ENCODE results near the gene PDE4D.
"Not testable (repeated sequence)": the region's sequence is repeated elsewhere in the genome, so short reads cannot be mapped to it uniquely, and the experiment has no call there.

Gene PDE4D

DNA sequence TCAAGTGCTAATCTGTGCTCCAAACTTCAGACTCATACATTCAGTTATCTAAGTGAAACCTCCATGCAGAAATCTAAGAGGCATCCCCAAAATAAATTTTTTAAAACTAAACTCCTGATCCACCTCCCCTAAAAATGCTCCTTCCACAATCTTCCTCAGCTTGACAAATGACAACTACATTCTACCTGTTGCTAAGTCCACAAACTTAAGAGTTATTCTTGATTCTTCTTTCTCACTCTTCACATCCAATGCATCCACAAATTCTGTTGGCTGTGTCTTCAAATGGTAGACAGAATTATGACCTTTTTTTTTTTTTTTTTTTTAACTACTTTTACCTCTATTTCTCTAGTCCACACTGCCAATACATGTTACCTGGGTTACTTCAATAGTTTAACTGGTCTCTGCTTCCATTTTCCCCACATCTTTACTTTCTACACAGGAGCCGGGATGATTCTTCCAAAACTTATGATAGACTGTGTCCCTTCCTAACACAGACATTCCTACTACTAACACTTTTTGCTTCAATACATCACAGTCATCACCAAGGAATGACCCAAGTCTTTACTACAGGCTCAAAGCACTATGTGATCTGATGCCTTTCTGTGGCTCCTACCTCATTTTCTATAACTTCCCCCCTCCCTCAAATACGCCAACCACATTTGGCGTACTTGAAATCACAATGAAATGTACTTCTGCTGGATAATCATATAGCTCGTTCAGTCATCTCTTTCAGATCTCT lies 143.6 kb downstream of the PDE4D start:
- H3K27ac ChIP-seq (replicated peaks) = no peak overlapping the region
- TF ChIP-seq POLR2AphosphoS5 (IDR thresholded peaks at IDR 0.05; ENCODE audit: low read depth) (no peak), GABPA (IDR thresholded peaks at IDR 0.05; ENCODE audit: low read depth) (no peak), SPI1 (IDR thresholded peaks at IDR 0.05; ENCODE audit: borderline replicate concordance, low read depth) (no peak)
- TF ChIP-seq, protein P1, sequence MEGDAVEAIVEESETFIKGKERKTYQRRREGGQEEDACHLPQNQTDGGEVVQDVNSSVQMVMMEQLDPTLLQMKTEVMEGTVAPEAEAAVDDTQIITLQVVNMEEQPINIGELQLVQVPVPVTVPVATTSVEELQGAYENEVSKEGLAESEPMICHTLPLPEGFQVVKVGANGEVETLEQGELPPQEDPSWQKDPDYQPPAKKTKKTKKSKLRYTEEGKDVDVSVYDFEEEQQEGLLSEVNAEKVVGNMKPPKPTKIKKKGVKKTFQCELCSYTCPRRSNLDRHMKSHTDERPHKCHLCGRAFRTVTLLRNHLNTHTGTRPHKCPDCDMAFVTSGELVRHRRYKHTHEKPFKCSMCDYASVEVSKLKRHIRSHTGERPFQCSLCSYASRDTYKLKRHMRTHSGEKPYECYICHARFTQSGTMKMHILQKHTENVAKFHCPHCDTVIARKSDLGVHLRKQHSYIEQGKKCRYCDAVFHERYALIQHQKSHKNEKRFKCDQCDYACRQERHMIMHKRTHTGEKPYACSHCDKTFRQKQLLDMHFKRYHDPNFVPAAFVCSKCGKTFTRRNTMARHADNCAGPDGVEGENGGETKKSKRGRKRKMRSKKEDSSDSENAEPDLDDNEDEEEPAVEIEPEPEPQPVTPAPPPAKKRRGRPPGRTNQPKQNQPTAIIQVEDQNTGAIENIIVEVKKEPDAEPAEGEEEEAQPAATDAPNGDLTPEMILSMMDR (IDR thresholded peaks at IDR 0.05; ENCODE audit: insufficient read depth, low read length) = no peak
- TF ChIP-seq, protein P2, sequence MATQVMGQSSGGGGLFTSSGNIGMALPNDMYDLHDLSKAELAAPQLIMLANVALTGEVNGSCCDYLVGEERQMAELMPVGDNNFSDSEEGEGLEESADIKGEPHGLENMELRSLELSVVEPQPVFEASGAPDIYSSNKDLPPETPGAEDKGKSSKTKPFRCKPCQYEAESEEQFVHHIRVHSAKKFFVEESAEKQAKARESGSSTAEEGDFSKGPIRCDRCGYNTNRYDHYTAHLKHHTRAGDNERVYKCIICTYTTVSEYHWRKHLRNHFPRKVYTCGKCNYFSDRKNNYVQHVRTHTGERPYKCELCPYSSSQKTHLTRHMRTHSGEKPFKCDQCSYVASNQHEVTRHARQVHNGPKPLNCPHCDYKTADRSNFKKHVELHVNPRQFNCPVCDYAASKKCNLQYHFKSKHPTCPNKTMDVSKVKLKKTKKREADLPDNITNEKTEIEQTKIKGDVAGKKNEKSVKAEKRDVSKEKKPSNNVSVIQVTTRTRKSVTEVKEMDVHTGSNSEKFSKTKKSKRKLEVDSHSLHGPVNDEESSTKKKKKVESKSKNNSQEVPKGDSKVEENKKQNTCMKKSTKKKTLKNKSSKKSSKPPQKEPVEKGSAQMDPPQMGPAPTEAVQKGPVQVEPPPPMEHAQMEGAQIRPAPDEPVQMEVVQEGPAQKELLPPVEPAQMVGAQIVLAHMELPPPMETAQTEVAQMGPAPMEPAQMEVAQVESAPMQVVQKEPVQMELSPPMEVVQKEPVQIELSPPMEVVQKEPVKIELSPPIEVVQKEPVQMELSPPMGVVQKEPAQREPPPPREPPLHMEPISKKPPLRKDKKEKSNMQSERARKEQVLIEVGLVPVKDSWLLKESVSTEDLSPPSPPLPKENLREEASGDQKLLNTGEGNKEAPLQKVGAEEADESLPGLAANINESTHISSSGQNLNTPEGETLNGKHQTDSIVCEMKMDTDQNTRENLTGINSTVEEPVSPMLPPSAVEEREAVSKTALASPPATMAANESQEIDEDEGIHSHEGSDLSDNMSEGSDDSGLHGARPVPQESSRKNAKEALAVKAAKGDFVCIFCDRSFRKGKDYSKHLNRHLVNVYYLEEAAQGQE (IDR thresholded peaks at IDR 0.05; ENCODE audit: insufficient replicate concordance, low read depth) = no peak
- no peak overlapping the region for H3K4me3 ChIP-seq (replicated peaks; ENCODE audit: insufficient read depth, low read length)
- H3K27me3 ChIP-seq (ENCODE audit: insufficient read depth, poor library complexity, severe bottlenecking) = no peaks in the 10 kb centered on the region
- no peak for DNase-seq (ENCODE audit: low read depth in 1 of 2, low spot score in 1 of 2)

DNA sequence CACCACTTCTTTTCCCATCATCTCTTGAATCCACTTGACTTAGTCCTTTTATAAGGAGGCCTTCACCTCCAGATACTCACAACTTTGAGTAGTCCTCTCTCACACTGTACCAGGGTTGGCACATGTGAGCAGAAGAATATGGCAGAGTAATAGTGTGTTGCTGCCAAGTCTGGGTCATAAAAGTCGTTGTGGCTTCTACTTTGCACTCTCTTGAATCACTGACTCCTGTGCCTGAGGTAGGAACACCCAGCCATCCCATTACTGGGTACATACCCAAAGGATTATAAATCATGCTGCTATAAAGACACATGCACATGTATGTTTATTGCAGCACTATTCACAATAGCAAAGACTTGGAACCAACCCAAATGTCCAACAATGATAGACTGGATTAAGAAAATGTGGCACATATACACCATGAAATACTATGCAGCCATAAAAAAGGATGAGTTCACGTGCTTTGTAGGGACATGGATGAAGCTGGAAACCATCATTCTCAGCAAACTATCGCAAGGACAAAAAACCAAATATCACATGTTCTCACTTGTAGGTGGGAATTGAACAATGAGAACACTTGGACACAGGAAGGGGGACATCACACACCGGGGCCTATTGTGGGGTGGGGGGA lies 145.4 kb downstream of the PDE4D start:
- not testable (repeated sequence) for H3K27ac ChIP-seq (replicated peaks); H3K27me3 ChIP-seq (ENCODE audit: insufficient read depth, poor library complexity, severe bottlenecking); H3K4me3 ChIP-seq (replicated peaks; ENCODE audit: insufficient read depth, low read length); DNase-seq (ENCODE audit: low read depth in 1 of 2, low spot score in 1 of 2)

DNA sequence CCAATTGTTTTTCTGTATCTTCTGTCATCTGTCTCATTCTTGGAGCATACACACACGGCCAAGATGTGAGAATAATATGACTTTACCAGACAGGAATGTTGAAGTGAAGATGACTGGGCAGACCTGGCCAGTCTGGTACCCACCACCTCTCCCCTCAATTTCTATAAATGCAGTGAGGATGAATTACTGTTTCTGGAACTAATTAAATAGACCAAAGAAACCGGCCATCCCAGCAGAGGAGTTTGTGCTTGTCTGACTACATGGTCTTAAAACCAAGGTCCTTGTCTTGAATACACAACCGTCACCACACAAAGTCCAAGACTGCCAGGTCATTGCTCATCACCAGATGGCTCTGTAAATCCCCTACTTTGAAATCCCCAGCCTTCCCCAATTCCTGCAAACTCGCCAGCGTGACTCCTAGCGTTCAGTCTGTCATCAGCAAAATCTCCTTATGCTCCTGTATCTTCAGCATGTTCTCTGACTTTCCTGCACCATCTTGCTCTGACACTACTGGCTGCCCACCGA lies 147.2 kb downstream of the PDE4D start:
- no peak for DNase-seq (ENCODE audit: low read depth in 1 of 2, low spot score in 1 of 2)
- TF ChIP-seq, protein P2 (IDR thresholded peaks at IDR 0.05; ENCODE audit: insufficient replicate concordance, low read depth) = no peak
- TF ChIP-seq, protein P1 (IDR thresholded peaks at IDR 0.05; ENCODE audit: insufficient read depth, low read length) = no peak
- TF ChIP-seq POLR2AphosphoS5 (IDR thresholded peaks at IDR 0.05; ENCODE audit: low read depth) = no peak
- no peak for TF ChIP-seq GABPA (IDR thresholded peaks at IDR 0.05; ENCODE audit: low read depth)
- no peak for TF ChIP-seq SPI1 (IDR thresholded peaks at IDR 0.05; ENCODE audit: borderline replicate concordance, low read depth)
- Histone ChIP-seq H3K4me3 (replicated peaks; ENCODE audit: insufficient read depth, low read length) (no peak overlapping the region), H3K27me3 (ENCODE audit: insufficient read depth, poor library complexity, severe bottlenecking) (no peaks in the 10 kb centered on the region), H3K27ac (replicated peaks) (no peak overlapping the region)

DNA sequence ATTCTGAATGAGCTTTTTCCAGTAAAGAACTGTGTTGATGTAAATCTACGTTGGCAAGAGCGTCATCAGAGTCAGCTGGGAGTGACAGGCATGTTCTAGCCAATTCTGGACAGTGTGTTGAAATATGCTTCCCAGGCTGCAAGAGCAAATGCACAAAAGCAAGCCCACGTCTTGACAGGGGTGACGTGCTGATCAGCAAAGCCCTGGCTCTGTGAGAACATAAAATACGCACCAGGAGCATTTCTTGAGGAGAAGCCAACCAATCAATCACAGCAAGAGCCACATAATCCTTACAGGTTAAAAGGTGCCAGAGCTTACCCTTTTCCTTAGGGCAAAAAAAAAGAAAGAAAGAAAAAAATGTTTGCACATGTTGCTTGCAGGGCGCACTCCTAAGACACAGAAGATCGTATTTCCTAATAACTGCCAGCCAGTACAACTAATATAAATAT lies 148.1 kb downstream of the PDE4D start:
- no peak overlapping the region for H3K4me3 ChIP-seq (replicated peaks; ENCODE audit: insufficient read depth, low read length)
- TF ChIP-seq, protein P1 (IDR thresholded peaks at IDR 0.05; ENCODE audit: insufficient read depth, low read length) = no peak
- TF ChIP-seq POLR2AphosphoS5 (IDR thresholded peaks at IDR 0.05; ENCODE audit: low read depth) = no peak
- no peak for TF ChIP-seq GABPA (IDR thresholded peaks at IDR 0.05; ENCODE audit: low read depth)
- no peak for TF ChIP-seq SPI1 (IDR thresholded peaks at IDR 0.05; ENCODE audit: borderline replicate concordance, low read depth)
- TF ChIP-seq, protein P2 (IDR thresholded peaks at IDR 0.05; ENCODE audit: insufficient replicate concordance, low read depth) = no peak
- no peaks in the 10 kb centered on the region for H3K27me3 ChIP-seq (ENCODE audit: insufficient read depth, poor library complexity, severe bottlenecking)
- no peak overlapping the region for H3K27ac ChIP-seq (replicated peaks)
- no peak for DNase-seq (ENCODE audit: low read depth in 1 of 2, low spot score in 1 of 2)
